Caco-2 (cell line): ENCODE measurements around the gene GRM4. TPM values are rescaled to one million over a fixed set of nuclear protein-coding genes. Genes with fewer than 3 reads are reported as not detected.

Source experiments
- BruUV-seq: library from RNA; stranded (reverse); fragments of 400-500 nt; replicated peaks from 2 replicates; lab custom pipeline; 2021; lab: Mats Ljungman, UMichigan
- CTCF ChIA-PET: fragments of 300-600 bp; sonication (Branson Sonifier 250); formaldehyde crosslinking; loops from one replicate; lab custom pipeline; 2022; ENCODE audit warnings: antibody characterized with exemption; lab: Charles Lee
- POLR2A ChIA-PET: fragments of 300-600 bp; sonication (Branson Sonifier 250); formaldehyde crosslinking; loops from one replicate; lab custom pipeline; 2022; ENCODE audit warnings: antibody characterized with exemption; lab: Charles Lee
- DNase-seq, 2 experiments: peaks; one replicate each; pipeline versions ENCODE4 v3.0.0 to v3.0.0-alpha.2; 2020 to 2022
- H3K27me3 ChIP-seq: replicated peaks from 2 replicates; pipeline ENCODE4 v1.6.0; 2011; ENCODE audit warnings: low read length; ENCODE audit not compliant: control insufficient read depth, insufficient read depth
- H3K36me3 ChIP-seq: 2 replicates; pipeline ENCODE4 v1.5.1; 2011; ENCODE audit warnings: low read length; ENCODE audit not compliant: control insufficient read depth, insufficient read depth
- H3K4me1 ChIP-seq: fragments of 250-450 bp; sonication (Bioruptor Pico); 2 replicates; pipeline ENCODE4 v1.5.1; 2020; ENCODE audit warnings: mild to moderate bottlenecking
- H3K4me3 ChIP-seq: 2 replicates; pipeline ENCODE4 v1.5.1; 2011; ENCODE audit warnings: low read depth, mild to moderate bottlenecking, control low read depth, low read length
- H3K9me3 ChIP-seq: fragments of 250-450 bp; sonication (Bioruptor Pico); 2 replicates; pipeline ENCODE4 v1.5.1; 2020; ENCODE audit warnings: mild to moderate bottlenecking, moderate library complexity
- H3K27ac Mint-ChIP-seq: one replicate; pipeline ENCODE4 v1.8.0; 2022; ENCODE audit warnings: mixed read lengths; ENCODE audit not compliant: unreplicated experiment
- H3K27me3 Mint-ChIP-seq: one replicate; pipeline ENCODE4 v1.8.0; 2022; ENCODE audit warnings: mixed read lengths; ENCODE audit not compliant: insufficient read depth, unreplicated experiment
- H3K36me3 Mint-ChIP-seq: one replicate; pipeline ENCODE4 v1.8.0; 2022; ENCODE audit warnings: mild to moderate bottlenecking, mixed read lengths; ENCODE audit not compliant: insufficient read depth, unreplicated experiment
- H3K4me1 Mint-ChIP-seq: one replicate; pipeline ENCODE4 v1.8.0; 2022; ENCODE audit warnings: low read depth, mixed read lengths; ENCODE audit not compliant: unreplicated experiment
- H3K4me3 Mint-ChIP-seq: one replicate; pipeline ENCODE4 v1.8.0; 2022; ENCODE audit warnings: mild to moderate bottlenecking, moderate library complexity, mixed read lengths; ENCODE audit not compliant: unreplicated experiment
- H3K9me3 Mint-ChIP-seq: one replicate; pipeline ENCODE4 v1.8.0; 2022; ENCODE audit warnings: mixed read lengths; ENCODE audit not compliant: unreplicated experiment
- CTCF ChIP-seq, 2 experiments: fragments of 200-600 bp in 1 of 2; IDR thresholded peaks; 1 replicate in 1 of 2; 2 replicates in 1 of 2; pipeline versions ENCODE4 v1.5.1 to v1.8.0; 2011 to 2022; ENCODE audit warnings: antibody characterized with exemption in 1 of 2, control low read depth in 1 of 2, inconsistent platforms in 1 of 2, low read depth in 1 of 2, low read length in 1 of 2, mild to moderate bottlenecking in 1 of 2, moderate library complexity in 1 of 2; ENCODE audit not compliant: insufficient read depth in 1 of 2, severe bottlenecking in 1 of 2, unreplicated experiment in 1 of 2
- intact Hi-C: fragments of 100-400 bp; cut with micrococcal nuclease; formaldehyde crosslinking; loops from one replicate; pipeline ENCODE4 v1.10.0; 2022; ENCODE audit not compliant: unreplicated experiment
- total RNA-seq: library from RNA; stranded (reverse); gene quantifications from 2 replicates; pipeline ENCODE4 v1.2.3, GENCODE V29; 2022

The GRM4 gene
- total RNA-seq, 1 experiment from 2014 or later: 0.09 TPM

DNA sequence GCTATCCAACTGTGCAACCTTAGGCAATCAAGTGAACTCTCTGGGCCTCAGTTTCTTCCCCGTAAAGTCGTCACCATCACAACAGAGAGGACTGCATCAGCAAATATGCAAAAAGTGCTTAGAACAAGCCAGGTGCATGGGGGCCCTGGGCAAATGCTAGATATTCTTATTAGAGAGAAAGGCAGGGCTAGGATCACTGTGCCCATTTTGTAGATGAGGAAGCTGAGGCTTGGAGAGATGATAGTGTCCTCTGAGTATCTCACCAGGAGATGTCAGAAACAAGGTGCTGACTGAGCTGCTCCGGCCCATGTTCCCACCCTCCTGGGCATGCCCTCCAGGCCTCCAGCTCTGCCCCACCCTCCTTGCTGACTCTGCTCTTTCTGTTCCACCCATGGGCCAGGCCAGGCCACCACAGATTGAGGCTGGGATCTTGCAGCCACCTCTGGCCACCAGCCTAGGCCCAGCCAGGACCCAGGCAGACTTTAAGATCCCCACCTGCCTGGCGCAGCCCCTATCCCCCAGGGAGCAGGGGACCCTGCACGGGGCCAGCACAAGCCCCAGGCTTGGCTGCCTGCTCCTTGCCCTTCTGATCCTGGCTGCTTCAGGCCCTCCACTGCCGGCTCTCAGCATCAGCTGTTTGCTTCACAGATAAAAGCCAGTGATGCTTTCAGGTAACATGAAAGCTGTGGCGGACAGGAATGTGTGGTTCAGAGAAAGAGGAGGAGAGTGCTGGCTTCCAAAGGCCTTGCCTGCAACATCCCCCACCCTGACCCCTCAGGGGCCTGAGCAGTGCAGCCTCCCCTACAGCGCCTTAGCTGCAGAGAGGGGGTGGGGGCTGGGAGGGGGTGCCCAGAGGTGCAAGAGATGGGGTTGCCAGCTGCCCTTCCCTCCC lies 47.6 kb downstream of the GRM4 start:
- Mint-ChIP-seq H3K4me1 (no peaks in the 10 kb centered on the region), H3K9me3 (no peaks in the 10 kb centered on the region), H3K4me3 (no peak overlapping the region), H3K27me3 (peaks cover 25% of the 10 kb centered on the region), H3K27ac (no peak overlapping the region), H3K36me3 (no peaks in the 10 kb centered on the region)
- no peak for DNase-seq
- no peak for TF ChIP-seq CTCF (IDR thresholded peaks at IDR 0.05; ENCODE audit: insufficient read depth in 1 of 2, low read depth in 1 of 2, low read length in 1 of 2, severe bottlenecking in 1 of 2, unreplicated experiment in 1 of 2)
- H3K4me3 ChIP-seq: no peak overlapping the region
- H3K36me3 ChIP-seq: no peaks in the 10 kb centered on the region
- H3K4me1 ChIP-seq: no peaks in the 10 kb centered on the region
- CTCF ChIA-PET: interaction anchor here (2.0 kb wide), 1 partner anchor 43 kb away, joined by 5 read pairs; no protein-coding TSS in a partner anchor
- BruUV-seq: no TSS peak
- no peaks in the 10 kb centered on the region for H3K9me3 ChIP-seq
- POLR2A ChIA-PET: no interaction called here
- intact Hi-C loops: no loop called here
- peaks cover 1% of the 10 kb centered on the region for H3K27me3 ChIP-seq

DNA sequence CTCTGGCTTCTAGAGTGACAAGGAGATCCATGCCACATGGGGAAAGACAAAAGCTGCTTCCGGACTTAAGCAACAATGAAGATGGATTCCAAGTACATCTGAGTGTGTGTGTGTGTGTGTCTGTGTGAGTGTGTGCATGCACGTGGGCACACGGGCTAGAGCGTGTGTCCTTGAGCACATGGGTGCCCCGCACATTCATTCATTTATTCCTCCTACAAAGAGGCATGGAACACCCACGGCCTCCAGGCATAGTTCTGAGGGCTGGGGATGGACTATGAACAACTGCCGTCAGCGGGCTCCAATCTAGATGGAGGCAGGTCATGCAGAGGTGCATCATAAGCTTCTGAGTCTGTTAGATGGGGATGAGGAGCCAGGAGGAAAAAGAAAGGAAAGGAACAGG lies 49.1 kb downstream of the GRM4 start:
- no peak overlapping the region for H3K27ac Mint-ChIP-seq
- BruUV-seq: no TSS peak
- no peak for TF ChIP-seq CTCF (IDR thresholded peaks at IDR 0.05; ENCODE audit: insufficient read depth in 1 of 2, low read depth in 1 of 2, low read length in 1 of 2, severe bottlenecking in 1 of 2, unreplicated experiment in 1 of 2)
- H3K9me3 Mint-ChIP-seq: no peaks in the 10 kb centered on the region
- no peaks in the 10 kb centered on the region for H3K36me3 ChIP-seq
- H3K4me1 ChIP-seq: no peaks in the 10 kb centered on the region
- peaks cover 20% of the 10 kb centered on the region for H3K27me3 Mint-ChIP-seq
- ChIA-PET CTCF (no interaction called here), POLR2A (no interaction called here)
- no peaks in the 10 kb centered on the region for H3K9me3 ChIP-seq
- intact Hi-C loops: no loop called here
- peaks cover 1% of the 10 kb centered on the region for H3K27me3 ChIP-seq
- H3K4me3 Mint-ChIP-seq: no peak overlapping the region
- H3K36me3 Mint-ChIP-seq: no peaks in the 10 kb centered on the region
- H3K4me3 ChIP-seq: no peak overlapping the region
- no peak for DNase-seq
- H3K4me1 Mint-ChIP-seq: no peaks in the 10 kb centered on the region

DNA sequence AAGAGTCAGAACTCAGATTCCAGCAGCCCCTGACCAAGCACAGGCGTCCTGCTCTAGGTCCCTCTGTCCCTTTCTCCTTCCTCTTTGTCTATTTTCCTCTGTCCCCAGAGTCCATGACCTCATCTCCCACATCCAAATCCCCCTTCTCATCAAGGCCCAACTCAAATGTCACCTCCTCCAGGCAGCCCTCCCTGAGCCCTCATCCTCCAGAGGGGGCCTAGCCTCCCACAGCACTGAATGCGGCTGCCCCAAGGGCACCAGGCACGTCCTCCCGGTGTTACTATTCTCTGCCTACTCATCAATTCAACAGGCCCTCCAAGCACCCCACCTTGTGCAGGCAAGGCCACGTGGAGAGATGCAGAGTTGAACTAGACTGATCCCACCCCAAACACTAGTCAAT lies 49.7 kb downstream of the GRM4 start:
- Mint-ChIP-seq H3K9me3 (no peaks in the 10 kb centered on the region), H3K4me1 (no peaks in the 10 kb centered on the region), H3K27me3 (peaks cover 20% of the 10 kb centered on the region), H3K4me3 (no peak overlapping the region), H3K27ac (no peak overlapping the region), H3K36me3 (no peaks in the 10 kb centered on the region)
- CTCF ChIA-PET: no interaction called here
- Histone ChIP-seq H3K36me3 (no peaks in the 10 kb centered on the region), H3K9me3 (no peaks in the 10 kb centered on the region), H3K27me3 (peaks cover 1% of the 10 kb centered on the region), H3K4me1 (no peaks in the 10 kb centered on the region), H3K4me3 (no peak overlapping the region)
- intact Hi-C loops: no loop called here
- no peak for TF ChIP-seq CTCF (IDR thresholded peaks at IDR 0.05; ENCODE audit: insufficient read depth in 1 of 2, low read depth in 1 of 2, low read length in 1 of 2, severe bottlenecking in 1 of 2, unreplicated experiment in 1 of 2)
- DNase-seq: no peak
- POLR2A ChIA-PET: no interaction called here
- no TSS peak for BruUV-seq
